ENCODE results near the gene CHRNA4. TPM values are rescaled to one million over a fixed set of nuclear protein-coding genes. Genes with fewer than 3 reads are reported as not detected.

CHRNA4 gene
- total RNA-seq, 2 donors from 2014 or later: not detected

DNA sequence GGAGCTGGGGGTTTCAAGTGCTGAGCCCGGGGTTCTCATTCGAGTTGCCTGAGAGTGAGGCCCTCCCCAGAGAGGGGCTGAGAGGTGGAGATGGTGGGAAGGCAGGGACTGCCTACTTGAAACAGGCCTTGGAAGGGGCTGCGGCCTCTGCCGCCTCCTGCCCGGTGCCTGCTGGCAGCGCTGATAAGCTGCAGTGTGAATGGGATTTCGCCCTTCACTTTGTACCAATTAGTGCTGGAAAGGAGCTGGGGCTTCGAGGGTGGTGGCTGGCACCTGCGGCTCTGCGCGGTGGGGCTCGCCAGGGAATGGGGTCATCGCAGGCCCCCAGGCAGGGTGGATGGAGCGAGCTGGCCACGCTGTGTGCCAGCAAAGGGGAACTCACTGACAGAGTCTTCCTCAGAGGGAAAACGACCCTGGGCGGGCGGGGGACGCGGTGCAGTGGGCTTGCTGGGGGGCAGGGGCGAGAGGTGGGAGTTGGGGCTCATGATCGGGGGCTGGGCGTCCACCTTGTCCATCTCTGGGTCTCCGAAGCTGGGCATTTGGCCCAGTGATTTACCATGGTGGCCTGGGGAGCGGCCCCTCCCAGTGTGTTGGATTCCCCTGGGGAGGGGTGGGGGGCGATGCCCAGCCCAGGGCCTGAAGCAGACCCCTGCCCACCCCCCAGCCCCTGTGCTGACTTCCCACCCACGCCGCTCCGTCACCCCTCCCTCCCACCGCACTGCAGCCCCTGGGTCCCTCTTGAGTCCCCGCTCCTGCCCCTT, 45.2 kb downstream of the CHRNA4 start:
- DNase-seq (ENCODE audit: low spot score in 2 of 2) (peak in 1 of 2 donors; percentile 51), ATAC-seq (no peak)
- Mint-ChIP-seq H3K27ac (peak overlapping the region in 1 of 2 donors; percentile 14), H3K9me3 (no peaks in the 10 kb centered on the region), H3K36me3 (no peaks in the 10 kb centered on the region)

DNA sequence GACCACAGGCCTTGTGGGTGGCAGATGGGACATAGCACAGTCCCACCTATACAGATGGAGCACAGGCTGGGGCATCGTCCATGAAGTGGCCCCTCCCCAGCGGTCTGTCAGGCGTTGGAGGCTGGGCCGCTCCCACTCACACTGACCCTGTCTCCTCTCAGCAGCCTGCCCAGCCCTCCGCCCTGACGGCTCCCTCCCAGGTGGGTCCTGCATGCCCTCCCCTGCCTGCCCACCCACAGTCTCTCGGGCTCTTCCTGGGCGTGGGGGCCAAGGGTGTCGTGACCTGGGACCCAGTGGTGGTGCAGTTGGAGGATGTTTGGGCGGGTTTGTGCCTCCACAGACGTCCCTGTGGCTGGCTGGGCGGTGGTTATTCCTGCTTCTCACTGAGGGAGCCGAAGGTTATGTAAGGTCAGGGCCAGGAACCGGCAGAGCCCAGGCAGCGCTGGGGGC, 45.9 kb downstream of the CHRNA4 start:
- no peak overlapping the region for H3K27ac Mint-ChIP-seq
- no peaks in the 10 kb centered on the region for H3K36me3 Mint-ChIP-seq
- no peak for DNase-seq (ENCODE audit: low spot score in 2 of 2)
- no peaks in the 10 kb centered on the region for H3K9me3 Mint-ChIP-seq
- ATAC-seq: no peak

DNA sequence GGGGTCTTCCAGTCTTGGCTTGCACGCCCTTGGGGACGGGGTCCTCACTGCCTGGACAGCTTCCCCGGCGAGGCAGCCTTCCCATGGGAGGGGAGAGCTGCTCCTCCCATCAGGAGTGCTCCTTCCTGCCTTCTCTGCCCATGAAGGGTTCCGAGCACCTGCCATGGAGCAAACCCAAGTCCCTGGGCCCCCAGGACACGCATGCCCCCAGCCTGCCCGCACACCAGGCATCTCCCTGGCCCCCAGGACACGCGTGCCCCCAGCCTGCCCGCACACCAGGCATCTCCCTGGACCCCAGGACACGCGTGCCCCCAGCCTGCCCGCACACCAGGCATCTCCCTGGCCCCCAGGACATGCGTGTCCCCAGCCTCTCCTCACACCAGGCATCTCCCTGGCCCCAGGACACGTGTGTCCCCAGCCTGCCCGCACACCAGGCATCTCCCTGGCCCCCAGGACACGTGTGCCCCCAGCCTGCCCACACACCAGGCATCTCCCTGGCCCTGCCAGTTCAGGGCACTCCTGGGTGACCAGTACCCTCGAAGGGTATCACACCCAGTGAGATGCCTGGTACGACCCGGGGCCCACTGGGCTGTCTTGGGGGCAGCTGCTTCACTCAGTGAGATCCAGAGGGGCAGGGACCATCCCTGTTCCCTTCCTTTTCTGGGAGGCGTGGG, 46.4 kb downstream of the CHRNA4 start:
- Mint-ChIP-seq H3K9me3 (no peaks in the 10 kb centered on the region), H3K36me3 (no peaks in the 10 kb centered on the region), H3K27ac (no peak overlapping the region)
- ATAC-seq (no peak), DNase-seq (ENCODE audit: low spot score in 2 of 2) (no peak)

DNA sequence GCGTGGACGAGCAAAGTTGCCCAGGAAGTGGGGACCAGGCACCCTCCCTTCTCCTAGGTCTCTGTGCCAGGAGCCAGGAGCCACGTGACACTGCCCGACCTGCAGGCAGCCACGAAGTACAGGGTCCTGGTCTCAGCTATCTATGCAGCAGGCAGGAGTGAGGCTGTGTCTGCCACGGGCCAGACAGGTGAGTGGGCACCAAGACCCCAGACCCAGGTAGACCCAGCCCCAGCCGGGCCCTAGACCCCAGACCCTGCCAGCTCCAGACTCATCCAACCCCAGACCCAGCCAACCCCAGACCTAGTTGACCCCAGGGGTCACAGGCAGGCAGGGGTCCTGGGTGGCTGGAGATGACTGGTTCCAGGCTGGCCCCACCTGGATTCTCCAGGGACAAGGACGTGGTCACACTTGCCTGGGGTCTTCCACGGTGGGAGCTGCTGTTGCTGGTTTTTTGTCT, 47.1 kb downstream of the CHRNA4 start:
- Mint-ChIP-seq H3K36me3 (no peaks in the 10 kb centered on the region), H3K27ac (no peak overlapping the region), H3K9me3 (no peaks in the 10 kb centered on the region)
- no peak for DNase-seq (ENCODE audit: low spot score in 2 of 2)
- ATAC-seq: no peak

DNA sequence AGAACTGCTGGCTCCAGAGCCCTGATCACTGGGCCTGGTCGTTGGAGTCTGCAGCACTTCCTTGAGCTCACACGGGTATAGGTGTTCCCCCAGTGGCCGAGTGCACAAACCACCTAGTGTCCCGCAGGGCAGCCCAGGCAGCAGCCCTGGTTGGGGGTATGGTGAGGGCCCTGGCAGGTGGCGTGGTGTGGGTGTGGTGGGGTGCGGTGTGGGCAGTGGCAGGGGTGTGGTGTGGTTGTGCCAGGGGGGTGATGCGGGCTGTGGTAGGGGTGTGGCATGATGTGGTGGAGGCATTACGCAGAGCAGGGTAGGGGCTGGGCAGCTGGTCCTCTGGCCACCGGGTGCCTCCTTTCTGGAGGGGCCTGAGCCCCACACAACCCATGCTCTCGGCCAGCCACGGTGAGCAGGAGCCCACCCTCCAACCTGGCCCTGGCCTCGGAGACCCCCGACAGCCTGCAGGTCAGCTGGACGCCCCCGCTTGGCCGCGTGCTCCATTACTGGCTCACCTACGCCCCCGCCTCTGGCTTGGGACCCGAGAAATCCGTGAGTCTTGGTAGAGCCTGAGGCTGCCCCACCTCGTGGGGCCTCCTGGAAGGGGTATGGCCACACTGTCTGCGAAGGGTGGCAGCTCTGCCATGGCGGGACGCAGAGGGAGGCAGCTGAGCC, 47.7 kb downstream of the CHRNA4 start:
- Mint-ChIP-seq H3K27ac (no peak overlapping the region), H3K9me3 (no peaks in the 10 kb centered on the region), H3K36me3 (no peaks in the 10 kb centered on the region)
- ATAC-seq (no peak), DNase-seq (ENCODE audit: low spot score in 2 of 2) (no peak)

DNA sequence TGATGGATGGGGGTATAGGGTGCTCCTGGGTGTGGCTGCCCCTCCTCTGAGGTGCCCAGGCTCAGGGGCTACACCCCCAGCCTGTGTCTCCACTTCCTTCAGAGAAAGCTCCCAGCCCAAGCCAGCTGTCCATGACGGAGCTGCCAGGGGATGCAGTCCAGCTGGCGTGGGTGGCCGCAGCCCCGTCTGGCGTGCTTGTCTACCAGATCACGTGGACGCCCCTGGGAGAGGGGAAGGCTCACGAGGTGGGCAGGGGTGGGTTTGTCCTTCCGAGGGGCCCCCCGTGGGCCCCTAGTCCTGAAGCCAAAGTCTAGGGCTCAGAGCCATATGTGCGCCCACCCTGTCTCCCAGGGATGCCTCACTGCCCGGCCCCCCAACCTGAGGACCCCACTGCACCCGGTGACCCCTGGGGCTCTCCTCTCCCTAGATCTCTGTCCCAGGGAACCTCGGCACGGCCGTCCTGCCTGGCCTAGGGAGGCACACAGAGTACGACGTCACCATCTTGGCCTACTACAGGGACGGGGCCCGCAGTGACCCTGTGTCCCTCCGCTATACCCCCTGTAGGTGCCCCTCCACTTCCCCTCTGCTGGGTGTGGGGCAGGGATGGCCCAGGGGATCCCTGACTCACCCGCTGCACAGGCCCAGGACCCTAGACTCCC, 48.3 kb downstream of the CHRNA4 start:
- no peak for DNase-seq (ENCODE audit: low spot score in 2 of 2)
- no peaks in the 10 kb centered on the region for H3K9me3 Mint-ChIP-seq
- no peak for ATAC-seq
- H3K27ac Mint-ChIP-seq: no peak overlapping the region
- no peaks in the 10 kb centered on the region for H3K36me3 Mint-ChIP-seq

DNA sequence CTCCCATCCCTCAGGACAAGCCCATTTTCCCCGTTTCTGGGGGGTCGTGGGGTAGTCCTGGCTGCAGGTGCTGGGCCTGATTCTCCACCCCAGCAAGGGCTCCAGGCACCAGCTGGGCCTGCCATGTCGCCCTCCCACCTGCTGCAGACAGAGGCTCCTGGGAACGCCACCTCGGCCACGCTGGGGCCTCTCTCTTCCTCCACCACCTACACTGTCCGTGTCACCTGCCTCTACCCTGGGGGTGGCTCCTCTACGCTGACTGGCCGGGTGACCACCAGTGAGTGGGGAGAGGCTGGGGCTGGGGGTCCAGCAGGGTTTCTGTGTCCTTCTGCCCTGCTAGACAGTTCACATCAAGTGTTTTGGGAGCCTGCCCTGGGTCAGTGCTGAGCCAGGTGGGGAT, 48.9 kb downstream of the CHRNA4 start:
- no peak overlapping the region for H3K27ac Mint-ChIP-seq
- H3K9me3 Mint-ChIP-seq: no peaks in the 10 kb centered on the region
- DNase-seq (ENCODE audit: low spot score in 2 of 2) (no peak), ATAC-seq (no peak)
- H3K36me3 Mint-ChIP-seq: no peaks in the 10 kb centered on the region

DNA sequence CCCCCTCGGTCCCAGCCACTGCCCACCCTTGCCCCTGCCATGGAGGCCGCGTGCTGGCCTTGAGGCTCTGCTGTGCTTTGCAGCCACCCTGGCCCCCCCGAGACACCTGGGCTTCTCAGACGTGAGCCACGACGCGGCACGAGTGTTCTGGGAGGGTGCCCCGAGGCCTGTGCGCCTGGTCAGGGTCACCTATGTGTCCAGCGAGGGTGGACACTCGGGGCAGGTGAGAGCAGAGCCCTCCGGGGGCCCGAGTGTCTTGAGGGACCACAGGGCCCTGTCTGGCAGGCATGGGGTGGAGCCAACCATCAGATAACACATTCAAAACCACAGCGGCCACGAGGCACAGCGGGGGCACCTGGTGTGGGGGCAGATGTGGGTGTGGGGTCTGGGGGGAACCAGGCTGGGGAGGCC, 49.3 kb downstream of the CHRNA4 start:
- no peak for ATAC-seq
- no peak for DNase-seq (ENCODE audit: low spot score in 2 of 2)
- Mint-ChIP-seq H3K36me3 (no peaks in the 10 kb centered on the region), H3K27ac (no peak overlapping the region), H3K9me3 (no peaks in the 10 kb centered on the region)

DNA sequence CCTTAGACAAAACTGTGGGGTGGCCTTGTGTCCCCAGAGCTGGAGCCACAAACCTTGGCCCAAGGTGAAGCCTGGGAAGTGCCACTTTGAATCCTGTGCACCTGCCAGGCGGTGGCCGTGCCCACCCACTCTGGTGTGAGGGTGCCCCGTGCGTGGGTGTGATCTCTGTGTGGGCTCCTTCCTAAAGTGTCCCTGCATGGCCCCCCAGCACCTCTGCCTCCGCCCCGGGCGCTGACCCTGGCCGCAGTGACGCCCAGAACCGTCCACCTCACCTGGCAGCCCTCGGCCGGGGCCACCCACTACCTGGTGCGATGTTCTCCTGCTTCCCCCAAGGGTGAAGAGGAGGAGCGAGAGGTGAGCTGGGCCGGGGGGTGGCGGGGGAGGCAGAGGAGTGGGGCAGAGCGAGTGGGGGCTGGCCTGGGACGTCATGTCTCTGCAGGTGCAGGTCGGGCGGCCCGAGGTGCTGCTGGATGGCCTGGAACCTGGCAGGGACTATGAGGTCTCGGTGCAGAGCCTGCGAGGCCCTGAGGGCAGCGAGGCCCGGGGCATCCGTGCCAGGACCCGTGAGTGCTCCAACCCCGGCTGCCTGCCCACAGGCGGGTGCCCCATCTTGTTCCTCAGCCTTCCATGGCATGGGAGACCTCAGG, 49.8 kb downstream of the CHRNA4 start:
- Mint-ChIP-seq H3K9me3 (no peaks in the 10 kb centered on the region), H3K36me3 (no peaks in the 10 kb centered on the region), H3K27ac (no peak overlapping the region)
- DNase-seq (ENCODE audit: low spot score in 2 of 2) (no peak), ATAC-seq (no peak)

DNA sequence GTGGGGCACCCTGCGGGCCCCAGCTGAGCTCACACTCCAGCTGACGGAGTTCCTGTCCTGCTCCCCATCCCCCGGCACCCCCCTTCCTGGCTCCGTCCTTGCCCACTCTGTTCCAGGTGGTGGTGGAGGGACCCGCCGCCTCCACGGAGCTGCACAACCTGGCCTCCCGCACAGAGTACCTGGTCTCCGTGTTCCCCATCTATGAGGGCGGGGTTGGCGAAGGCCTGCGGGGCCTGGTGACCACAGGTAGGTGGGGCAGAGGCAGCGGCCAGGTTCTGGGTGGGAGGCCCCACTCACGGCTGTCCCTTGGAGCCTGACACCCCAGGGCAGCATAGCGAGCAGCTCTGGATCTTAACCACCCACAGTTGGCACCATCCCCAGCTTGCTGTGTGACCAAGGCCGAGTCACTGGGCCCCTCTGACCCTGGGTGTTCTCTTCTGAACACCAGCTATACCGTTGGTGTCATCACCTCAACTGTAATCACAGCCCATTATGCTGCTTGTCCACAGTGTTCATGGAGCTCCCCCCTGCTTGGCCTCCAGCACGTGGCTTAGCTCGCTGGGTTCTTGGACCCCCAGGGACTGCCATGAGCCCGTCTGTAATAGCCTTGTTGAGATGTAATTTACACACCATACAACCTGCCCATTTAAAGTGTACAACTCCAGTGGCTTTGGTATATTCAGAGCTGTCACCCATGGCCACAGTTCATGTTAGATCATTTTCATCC, 50.7 kb downstream of the CHRNA4 start:
- no peak for ATAC-seq
- H3K36me3 Mint-ChIP-seq: no peaks in the 10 kb centered on the region
- DNase-seq (ENCODE audit: low spot score in 2 of 2): no peak
- no peak overlapping the region for H3K27ac Mint-ChIP-seq
- no peaks in the 10 kb centered on the region for H3K9me3 Mint-ChIP-seq

DNA sequence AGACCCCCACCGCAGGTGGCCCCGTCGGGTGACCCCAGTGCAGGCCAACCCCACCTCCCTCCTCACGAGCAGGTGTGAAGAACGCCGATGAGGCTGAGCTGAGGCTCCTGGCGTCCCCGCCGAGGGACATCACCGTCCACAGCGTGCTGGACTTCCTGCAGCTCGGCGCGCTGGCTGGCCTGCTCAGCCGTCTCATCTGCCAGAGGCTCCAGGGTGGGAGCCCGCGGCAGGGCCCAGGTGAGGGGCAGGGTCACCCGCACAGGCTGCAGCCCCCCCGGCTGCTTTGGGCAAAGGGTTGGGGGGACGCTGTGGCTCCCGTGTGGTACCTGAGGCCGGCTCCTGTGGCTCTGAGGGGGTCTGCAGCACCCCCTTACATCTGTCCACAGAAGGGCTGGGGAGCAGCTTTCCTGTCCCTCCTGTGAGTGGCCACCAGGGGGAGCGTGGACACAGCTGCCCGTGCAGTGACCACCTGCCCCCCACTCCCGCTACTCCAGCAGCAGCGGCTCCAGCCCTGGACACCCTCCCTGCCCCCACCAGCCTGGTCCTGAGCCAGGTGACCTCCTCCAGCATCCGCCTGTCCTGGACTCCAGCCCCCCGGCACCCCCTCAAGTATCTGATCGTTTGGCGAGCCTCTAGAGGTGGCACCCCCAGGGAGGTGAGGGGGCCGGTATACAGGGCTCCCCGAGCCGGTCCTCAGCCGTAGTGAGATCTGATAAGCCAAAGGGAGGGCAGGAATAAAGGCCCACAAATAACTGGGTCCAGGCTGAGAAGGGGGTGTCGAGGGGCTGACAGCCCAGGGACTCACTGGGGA, 51.7 kb downstream of the CHRNA4 start:
- Mint-ChIP-seq H3K9me3 (no peaks in the 10 kb centered on the region), H3K36me3 (no peaks in the 10 kb centered on the region), H3K27ac (no peak overlapping the region)
- ATAC-seq (peak; percentile 45 to 53), DNase-seq (ENCODE audit: low spot score in 2 of 2) (peak in 1 of 2 donors; percentile 34)

DNA sequence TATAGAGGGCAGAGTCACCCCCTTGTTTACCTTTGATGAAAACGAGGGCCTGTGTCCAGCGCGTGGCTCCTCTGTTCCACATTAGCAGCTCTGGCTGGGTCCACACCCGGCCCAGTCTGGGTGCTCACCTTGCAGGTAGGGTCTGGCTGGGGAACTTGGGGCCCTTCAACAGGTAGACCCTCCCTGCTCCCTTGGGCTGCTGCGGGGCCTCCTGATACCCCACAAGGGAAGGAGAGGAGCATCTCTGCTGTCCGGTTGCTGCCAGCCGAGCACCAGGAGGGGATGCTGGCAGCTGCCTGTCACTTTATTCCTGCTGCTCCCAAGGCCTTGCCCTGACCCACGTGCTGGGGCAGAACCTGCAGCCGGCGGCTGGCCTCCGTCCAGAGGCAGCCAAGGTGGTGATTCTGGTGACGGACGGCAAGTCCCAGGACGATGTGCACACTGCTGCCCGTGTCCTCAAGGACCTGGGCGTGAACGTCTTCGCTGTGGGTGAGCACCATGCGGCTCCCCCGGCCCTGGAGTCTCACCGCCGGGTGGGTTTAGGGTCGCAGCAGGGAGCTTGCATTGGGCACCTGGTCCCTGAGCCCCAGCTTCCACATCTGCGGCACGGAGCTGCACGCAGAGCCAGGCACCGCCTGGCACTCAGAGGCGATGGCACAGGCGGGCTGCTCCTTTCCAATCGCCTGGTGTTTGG, 52.8 kb downstream of the CHRNA4 start:
- H3K36me3 Mint-ChIP-seq: no peaks in the 10 kb centered on the region
- DNase-seq (ENCODE audit: low spot score in 2 of 2): no peak
- H3K9me3 Mint-ChIP-seq: no peaks in the 10 kb centered on the region
- no peak overlapping the region for H3K27ac Mint-ChIP-seq
- no peak for ATAC-seq

DNA sequence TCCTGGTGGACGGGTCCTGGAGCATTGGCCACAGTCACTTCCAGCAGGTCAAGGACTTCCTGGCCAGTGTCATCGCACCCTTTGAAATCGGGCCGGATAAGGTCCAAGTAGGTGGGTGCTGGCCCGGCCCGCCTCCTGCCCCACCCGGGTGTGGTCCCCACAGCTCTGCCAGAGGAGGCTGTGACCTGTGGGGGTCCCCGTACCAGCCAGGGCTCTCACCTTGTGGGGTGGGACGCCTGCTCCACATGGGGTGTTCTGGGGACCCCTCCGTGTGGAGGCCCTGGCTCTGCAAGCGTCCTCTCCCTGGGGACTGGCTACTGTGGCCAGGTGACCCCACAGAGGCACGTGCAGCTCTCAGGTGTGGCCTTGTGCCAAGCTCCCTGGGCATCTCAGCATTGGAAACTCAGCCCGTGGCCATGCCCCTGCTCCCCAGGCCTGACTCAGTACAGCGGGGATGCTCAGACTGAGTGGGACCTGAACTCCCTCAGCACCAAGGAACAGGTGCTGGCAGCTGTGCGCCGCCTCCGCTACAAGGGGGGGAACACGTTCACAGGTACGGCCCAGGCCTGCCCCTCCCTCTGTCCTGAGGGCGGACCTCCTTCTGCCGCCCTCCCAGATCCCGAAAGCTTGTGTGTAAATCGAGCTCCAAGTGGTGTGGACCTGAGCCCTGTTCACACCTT, 53.5 kb downstream of the CHRNA4 start:
- H3K36me3 Mint-ChIP-seq: peaks cover 0 to 3% of the 10 kb centered on the region in 2 donors
- no peak for DNase-seq (ENCODE audit: low spot score in 2 of 2)
- H3K9me3 Mint-ChIP-seq: no peaks in the 10 kb centered on the region
- no peak overlapping the region for H3K27ac Mint-ChIP-seq
- no peak for ATAC-seq

Measured in activated naive CD4-positive, alpha-beta T cell treated with anti-CD3 and anti-CD28 coated beads, Interleukin-2, amount 50 U/mL, for 72 hours (primary cell).